Measurements from ENCODE around the gene CPAMD8.
"Not testable (repeated sequence)": the region's sequence is repeated elsewhere in the genome, so short reads cannot be mapped to it uniquely, and the experiment has no call there.

CPAMD8 gene

DNA sequence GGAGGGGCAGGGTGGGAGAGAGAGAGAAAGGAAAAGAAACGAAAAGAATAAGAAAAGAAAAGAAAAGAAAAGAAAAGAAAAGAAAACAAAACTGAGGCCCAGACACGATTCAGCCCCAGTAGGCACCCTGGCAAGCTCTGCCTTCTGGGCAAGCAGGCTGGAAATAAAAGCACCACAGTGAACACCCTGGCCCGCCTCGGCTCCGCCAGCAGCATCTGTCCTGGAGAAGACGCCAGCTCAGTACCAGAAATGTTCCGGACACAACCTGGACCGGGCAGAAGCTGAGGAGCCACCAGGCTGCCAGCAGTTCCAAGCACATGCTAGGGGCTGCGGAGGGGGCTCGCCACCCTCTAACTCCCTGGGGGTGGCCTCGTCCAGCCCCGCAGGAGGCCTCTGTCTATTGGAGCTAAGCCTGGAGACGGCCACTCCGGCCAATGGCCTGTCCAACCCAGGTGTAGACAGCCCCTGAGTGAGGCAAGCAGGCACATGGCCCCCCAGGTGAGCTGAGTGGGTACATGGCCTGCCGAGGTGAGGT, 11.4 kb upstream of the CPAMD8 start:
- DNase-seq: no peak

DNA sequence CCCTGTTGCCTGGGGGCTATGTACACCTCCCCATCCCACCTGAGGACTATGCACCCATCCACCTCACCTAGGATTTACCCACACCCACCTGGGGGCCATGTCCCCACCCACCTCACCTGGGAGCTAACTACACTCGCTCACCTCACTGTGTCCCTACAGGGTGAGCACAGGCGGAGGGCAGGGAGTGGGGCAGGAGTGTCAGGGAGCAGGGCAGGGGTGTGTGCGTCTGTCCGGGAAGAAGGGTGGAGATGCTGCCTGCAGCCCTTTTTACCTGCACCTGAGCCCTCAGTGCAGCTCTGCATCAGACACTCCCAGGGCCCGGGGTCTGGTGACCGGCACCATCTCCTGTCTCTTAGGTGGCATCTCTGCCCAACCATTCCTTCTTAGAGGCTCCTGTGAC, 10.6 kb upstream of the CPAMD8 start:
- DNase-seq: no peak

DNA sequence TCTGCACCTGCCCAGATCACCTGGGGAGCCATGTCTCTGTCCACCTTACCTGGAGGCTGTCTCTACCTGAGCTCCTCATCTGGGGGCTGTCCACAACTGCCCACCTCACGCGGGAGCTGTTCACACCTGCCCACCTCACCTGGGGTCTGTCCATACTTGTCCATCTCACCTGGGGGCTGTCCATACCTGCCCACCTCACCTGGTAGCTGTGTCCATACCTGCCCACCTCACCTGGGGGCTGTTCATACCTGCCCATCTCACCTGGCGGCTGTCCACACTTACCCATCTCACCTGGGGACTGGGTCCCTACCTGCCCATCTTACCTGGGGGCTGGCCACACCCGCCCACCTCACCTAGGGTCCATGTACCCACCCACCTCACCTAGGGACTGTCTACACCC, 10.0 kb upstream of the CPAMD8 start:
- no peak for DNase-seq

DNA sequence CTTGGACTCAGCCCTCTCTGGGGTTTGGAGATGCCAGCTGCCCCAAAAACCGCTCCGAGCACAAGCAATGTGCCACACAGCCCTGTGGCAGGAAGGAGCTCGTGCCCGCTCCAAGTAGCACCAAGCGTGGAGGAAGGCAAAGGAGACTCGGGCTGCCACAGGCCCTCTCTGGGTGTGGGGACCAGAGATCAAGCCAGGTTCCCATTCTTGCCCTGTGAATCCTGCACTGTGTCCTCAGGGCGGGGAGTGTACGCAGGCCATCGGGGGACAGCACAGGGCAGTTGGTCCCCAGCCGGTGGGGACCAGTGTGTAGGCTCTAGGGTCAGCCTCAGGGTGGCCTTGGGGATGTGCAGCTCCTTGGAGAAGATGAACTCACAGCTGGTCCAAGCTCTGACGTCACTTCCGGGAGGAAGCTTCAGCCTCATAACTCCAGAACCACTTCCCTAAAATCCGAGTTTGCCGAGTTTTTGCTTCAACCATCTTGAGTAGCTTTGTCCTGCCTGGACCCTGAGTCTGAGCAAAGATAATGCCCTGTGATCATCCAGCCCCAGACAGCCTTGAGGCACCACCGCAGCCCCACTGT, 9.3 kb upstream of the CPAMD8 start:
- no peak for DNase-seq

- DNase-seq: no peak
Observed at GRCh38 chr19:17031741-17032140, 5.1 kb upstream of the CPAMD8 start.

DNA sequence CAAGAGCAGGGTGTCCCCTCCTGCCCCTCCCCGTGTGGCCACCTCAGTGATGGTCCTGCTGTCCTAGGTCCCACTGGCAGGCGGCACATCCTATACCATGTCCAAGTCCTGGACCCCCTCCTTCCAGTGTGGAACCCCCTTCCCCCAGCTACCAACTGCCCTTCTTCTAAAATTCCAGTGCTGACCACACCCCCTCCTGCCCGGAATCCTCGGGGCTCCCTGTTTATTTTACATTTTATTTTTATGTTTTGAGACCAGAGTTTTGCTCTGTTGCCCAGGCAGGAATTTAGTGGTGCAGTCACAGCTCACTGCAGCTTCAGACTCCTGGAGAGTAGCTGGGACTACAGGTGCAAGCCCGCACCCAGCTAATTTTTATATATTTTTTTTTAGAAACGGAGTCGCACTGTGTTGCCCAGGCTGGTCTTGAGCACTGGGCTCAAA, 945 bp upstream of the CPAMD8 start:
- no peak for DNase-seq

DNA sequence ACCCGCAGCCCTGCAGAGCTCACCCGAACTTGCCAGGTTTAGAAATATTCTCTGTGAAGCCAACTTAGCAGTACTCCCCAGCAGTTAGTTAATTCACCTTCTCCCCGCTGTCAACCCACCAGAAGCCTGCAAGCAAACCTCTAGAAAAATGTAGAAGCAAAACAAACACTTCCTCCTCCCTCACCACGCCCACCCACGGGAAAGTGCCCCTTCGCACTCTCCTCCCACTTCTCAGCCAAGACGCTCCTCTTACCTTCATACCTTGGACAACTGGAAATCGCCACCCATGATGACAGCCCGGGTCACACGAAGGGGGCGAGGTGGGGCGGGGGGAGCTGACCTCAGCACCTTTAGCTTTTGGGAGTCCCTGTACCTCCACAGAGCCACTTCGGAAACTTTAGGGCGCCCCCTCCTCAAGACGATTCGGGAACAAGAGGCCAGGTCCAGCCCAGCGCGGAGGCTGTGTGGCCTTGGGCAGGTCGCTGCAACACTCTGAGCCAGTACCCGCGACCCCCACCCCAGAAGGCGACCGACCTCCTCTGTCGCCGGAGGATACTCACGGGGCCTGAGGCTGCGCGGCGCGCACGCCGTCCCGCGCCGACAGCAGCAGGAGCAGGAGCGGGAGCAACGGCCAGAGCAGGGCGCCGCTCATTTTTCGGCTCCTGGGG, 485 bp downstream of the CPAMD8 start:
- peak; percentile 9 for DNase-seq

GRCh38 chr19:17025361-17025760, 1.2 kb downstream of the CPAMD8 start:
- DNase-seq: no peak

DNA sequence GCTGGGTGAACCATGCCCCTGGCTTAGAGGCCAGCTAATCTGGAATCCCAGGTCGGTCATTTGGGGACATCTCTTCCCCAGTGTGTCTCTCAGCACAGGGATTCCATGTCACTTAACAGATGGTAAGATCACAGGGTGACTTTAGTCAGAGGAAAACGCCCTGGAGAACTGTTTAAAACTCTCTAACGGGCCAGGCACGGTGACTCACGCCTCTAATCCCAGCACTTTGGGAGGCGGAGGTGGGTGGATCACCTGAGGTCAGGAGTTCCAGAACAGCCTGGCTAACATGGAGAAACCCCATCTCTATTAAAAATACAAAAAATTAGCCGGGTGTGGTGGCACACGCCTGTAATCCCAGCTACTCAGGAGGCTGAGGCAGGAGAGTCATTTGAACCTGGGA, 1.7 kb downstream of the CPAMD8 start:
- not testable (repeated sequence) for DNase-seq

DNA sequence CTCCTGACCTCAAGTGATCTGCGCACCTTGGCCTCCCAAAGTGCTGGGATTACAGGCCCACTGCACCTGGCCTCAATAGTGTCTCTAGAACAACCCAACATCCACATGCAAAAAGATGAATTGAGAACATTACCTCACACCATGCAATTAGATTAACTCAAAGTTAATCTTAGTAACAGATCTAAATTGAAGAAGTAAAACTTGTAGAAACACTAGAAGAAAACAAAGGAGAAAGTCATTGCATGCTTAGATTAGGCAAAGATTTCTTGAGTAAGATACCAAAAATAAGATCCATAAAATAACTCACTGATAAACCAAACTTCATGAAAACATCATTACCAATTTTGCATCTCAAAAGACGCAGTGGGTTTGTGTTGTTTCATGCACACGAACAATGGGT, 2.8 kb downstream of the CPAMD8 start:
- no peak for DNase-seq

DNA sequence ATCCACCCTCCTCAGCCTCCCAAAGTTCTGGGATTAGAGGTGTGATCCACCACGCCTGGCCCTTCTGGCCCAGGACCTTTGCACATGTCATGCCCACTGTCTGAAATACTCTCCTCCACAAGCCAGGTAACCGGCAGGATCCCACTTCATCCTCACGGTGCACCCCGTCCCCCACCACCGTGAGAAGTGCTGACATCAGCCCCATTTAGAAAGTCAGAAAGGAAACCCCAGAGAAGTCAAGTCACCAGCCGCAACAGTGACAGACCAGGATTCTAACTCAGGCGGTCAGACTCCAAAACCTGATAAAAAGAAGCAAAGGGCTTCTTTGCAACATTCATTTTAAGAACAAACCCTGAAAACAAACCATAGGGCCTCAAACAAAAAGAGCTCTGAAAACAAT, 3.9 kb downstream of the CPAMD8 start:
- DNase-seq: no peak

- DNase-seq: no peak
Observed at GRCh38 chr19:17021793-17022590, 4.6 kb downstream of the CPAMD8 start.

DNA sequence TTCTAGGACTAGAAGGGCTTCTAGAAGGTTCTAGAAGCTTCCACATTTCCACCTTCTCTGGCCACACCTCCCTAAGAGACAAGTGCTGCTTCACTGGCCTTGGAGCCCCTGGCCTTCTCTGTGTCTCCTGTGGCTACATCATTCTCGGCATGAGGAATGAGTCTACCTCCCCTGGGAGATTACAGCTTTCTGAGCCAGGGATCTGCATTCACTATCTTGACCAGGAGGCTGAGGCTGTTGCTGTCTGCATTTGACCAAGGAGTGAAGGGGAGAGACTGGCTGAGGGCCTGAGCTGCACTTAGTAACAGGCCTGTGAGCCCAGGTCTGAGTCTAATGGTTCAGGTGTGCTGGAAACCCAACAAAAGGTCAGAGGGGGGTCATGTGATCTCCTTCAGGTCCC, 5.3 kb downstream of the CPAMD8 start:
- DNase-seq: no peak

DNA sequence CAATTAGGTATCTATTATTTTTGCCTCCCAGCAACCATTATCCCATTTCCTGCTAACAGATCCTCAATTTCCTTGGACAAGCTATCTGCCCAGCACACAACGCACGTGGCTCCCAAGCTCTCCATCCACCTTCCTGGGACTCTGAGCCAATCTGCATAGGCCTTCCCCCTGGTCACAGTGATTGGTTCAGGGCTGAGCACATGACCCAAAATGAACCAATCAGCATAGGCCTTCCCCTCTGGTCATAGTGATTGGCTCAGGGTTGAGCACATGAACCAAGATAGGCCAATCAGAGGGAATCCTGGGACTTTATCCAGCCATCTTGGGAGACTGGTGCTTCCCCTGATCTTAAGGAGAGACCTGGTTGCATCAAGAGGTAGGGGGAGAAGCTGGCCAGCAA, 5.8 kb downstream of the CPAMD8 start:
- DNase-seq: no peak

GRCh38 chr19:17020385-17020784, 6.2 kb downstream of the CPAMD8 start:
- DNase-seq: no peak

- DNase-seq: not testable (repeated sequence)
Observed at GRCh38 chr19:17014212-17014861, 12.3 kb downstream of the CPAMD8 start.

DNA sequence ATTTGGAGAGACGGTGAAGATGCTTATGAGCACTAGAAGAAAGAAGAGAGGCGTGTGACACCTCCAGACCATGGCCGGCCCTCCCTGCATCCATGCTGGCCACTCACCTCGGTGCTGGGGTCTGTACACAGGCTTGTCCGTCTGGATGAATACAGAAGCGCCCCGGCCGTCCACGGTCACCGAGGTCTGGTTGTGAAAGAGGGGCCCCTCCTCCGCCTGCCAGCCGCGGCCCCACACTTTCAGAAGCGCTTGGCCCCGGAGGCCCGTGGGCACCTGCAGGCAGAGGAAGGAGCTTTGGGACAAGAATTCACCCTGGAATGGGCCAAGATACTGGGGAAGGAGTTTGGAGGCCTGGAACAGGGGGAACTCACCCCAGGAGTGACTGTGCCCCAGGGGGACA, 15.1 kb downstream of the CPAMD8 start:
- DNase-seq: no peak

DNA sequence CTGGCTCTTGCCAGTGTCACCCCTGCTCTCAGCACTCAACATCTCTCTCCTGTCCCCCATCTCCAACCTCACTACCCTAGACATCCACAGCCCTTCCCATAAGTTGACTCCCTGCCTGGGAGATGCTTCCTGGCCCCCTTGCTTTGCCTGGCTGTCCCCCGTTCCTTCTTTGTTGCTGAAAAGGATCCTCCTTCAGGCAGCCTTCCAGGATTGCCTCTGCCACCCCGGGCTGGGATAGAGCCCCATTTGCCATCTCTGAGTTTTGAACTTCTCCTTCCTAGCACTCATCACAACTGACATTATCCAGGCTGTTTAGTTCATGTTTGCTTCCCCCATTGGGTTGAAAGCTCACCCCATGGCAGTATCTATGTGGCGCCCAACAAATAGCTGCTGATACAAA, 20.0 kb downstream of the CPAMD8 start:
- no peak for DNase-seq

GRCh38 chr19:17005000-17005399, 21.6 kb downstream of the CPAMD8 start:
- no peak for DNase-seq

DNA sequence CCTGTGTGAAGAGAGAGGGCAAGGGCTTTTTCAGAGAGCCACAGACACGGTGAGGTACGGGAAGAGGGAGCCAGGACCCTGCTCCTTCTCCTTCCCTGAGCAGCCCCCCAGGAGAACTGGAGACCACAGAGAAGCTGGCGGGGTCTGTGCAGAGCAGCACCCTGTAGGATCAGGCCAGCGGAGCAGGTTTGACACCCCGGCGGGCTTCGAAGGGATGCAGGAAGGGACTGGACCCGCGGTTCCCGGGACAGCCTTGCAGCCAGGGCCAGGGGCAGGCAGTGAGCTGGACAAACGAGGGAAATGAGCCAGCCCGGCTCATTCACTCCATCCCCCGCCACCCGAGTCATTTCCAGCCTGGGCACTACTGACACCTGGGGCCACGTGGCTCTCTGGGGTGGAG, 22.2 kb downstream of the CPAMD8 start:
- no peak for DNase-seq

DNA sequence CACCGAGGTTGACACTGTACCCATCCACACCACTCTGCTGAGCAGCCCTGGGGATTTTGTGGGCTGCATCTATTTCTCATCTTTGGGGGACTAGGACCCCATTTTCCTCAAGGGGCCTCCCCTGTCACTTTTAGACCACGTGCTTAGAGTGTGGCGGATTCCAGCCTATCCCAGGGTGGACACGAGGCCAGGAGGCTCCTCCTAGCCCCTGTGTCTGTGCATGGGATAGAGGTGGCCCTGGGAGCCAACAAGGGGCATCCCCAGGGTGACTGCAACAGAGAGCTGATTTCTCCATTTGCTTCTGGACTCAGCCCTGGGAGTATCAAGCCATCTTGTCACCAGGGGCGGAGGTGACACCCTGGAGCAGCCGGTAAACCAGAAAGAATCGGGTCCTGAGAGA, 24.2 kb downstream of the CPAMD8 start:
- DNase-seq: peak; percentile 5

GRCh38 chr19:17001603-17002183, 24.9 kb downstream of the CPAMD8 start:
- peak; percentile 93 for DNase-seq

- DNase-seq: no peak
Observed at GRCh38 chr19:16998635-16999194, 27.9 kb downstream of the CPAMD8 start.

Measured in CD4-positive, alpha-beta T cell treated with Interleukin-10 for 1 hour (primary cell).